Mesenchymal stem cell (in vitro differentiated cells and primary cell): ENCODE measurements around the gene MSI2.

Experiments used
- DNase-seq: peaks from one replicate; pipeline ENCODE4 v3.0.0-alpha.2; 2013
- H2AFZ ChIP-seq: one replicate; pipeline ENCODE4 v1.6.1; 2013; ENCODE audit warnings: low read depth, mild to moderate bottlenecking, control low read depth, inconsistent platforms, low read length, moderate library complexity
- H2AK5ac ChIP-seq: 2 replicates; pipeline ENCODE4 v1.6.1; 2013; ENCODE audit warnings: low read length, moderate library complexity, mild to moderate bottlenecking, inconsistent platforms; ENCODE audit not compliant: severe bottlenecking
- H2BK120ac ChIP-seq: one replicate; pipeline ENCODE4 v1.6.1; 2013; ENCODE audit warnings: low read depth, mild to moderate bottlenecking, inconsistent platforms, low read length, moderate library complexity
- H2BK12ac ChIP-seq, 2 experiments: one replicate each; pipeline ENCODE4 v1.6.1; 2013; ENCODE audit warnings: inconsistent platforms in 2 of 2, low read length in 2 of 2, mild to moderate bottlenecking in 2 of 2, moderate library complexity in 2 of 2, control low read depth in 1 of 2
- H2BK15ac ChIP-seq: one replicate; pipeline ENCODE4 v1.6.1; 2013; ENCODE audit warnings: mild to moderate bottlenecking, low read depth, inconsistent platforms; ENCODE audit not compliant: poor library complexity, severe bottlenecking
- H2BK5ac ChIP-seq: 2 replicates; pipeline ENCODE4 v1.6.1; 2013; ENCODE audit warnings: low read depth, mild to moderate bottlenecking, low read length, control low read depth, inconsistent platforms; ENCODE audit not compliant: poor library complexity, severe bottlenecking
- H3K14ac ChIP-seq, 2 experiments: one replicate each; pipeline ENCODE4 v1.6.1; 2013; ENCODE audit warnings: inconsistent platforms in 2 of 2, low read length in 2 of 2, control low read depth in 1 of 2, mild to moderate bottlenecking in 1 of 2, moderate library complexity in 1 of 2
- H3K18ac ChIP-seq, 2 experiments: one replicate each; pipeline ENCODE4 v1.6.1; 2013; ENCODE audit warnings: inconsistent platforms in 2 of 2, low read length in 2 of 2, control low read depth in 1 of 2, low read depth in 1 of 2, mild to moderate bottlenecking in 1 of 2
- H3K23ac ChIP-seq, 2 experiments: one replicate each; pipeline ENCODE4 v1.6.1; 2013; ENCODE audit warnings: inconsistent platforms in 2 of 2, low read length in 2 of 2, mild to moderate bottlenecking in 2 of 2, moderate library complexity in 2 of 2, control low read depth in 1 of 2
- H3K27ac ChIP-seq: 2 replicates; pipeline ENCODE4 v1.5.1; 2013; ENCODE audit warnings: mild to moderate bottlenecking, moderate library complexity, low read length, control low read depth, inconsistent platforms; ENCODE audit not compliant: poor library complexity, severe bottlenecking
- H3K27me3 ChIP-seq, 2 experiments: 2 replicates each; pipeline versions ENCODE4 v1.6.1 to v1.7.0; 2013; ENCODE audit warnings: low read length in 2 of 2, mild to moderate bottlenecking in 2 of 2, moderate library complexity in 2 of 2, control low read depth in 1 of 2, inconsistent platforms in 1 of 2; ENCODE audit not compliant: control insufficient read depth in 1 of 2, insufficient read depth in 1 of 2
- H3K36me3 ChIP-seq, 2 experiments: 2 replicates each; pipeline versions ENCODE4 v1.6.1 to v1.7.0; 2013; ENCODE audit warnings: low read length in 2 of 2, control low read depth in 1 of 2, inconsistent platforms in 1 of 2, low read depth in 1 of 2, mild to moderate bottlenecking in 1 of 2; ENCODE audit not compliant: insufficient read depth in 2 of 2, control insufficient read depth in 1 of 2
- H3K4ac ChIP-seq, 2 experiments: one replicate each; pipeline ENCODE4 v1.6.1; 2013; ENCODE audit warnings: inconsistent platforms in 2 of 2, low read length in 2 of 2, mild to moderate bottlenecking in 2 of 2, moderate library complexity in 2 of 2, control low read depth in 1 of 2, low read depth in 1 of 2
- H3K4me1 ChIP-seq: 2 replicates; pipeline ENCODE4 v1.6.1; 2013; ENCODE audit warnings: low read depth, low read length, control low read depth; ENCODE audit not compliant: control insufficient read depth, insufficient read depth
- H3K4me2 ChIP-seq: 2 replicates; pipeline ENCODE4 v1.6.1; 2013; ENCODE audit warnings: low read length, mild to moderate bottlenecking, inconsistent platforms; ENCODE audit not compliant: poor library complexity, severe bottlenecking
- H3K4me3 ChIP-seq, 2 experiments: 2 replicates each; pipeline versions ENCODE4 v1.5.1 to v1.7.0; 2013; ENCODE audit warnings: low read length in 2 of 2, mild to moderate bottlenecking in 2 of 2, control low read depth in 1 of 2, low read depth in 1 of 2; ENCODE audit not compliant: insufficient read depth in 1 of 2
- H3K79me1 ChIP-seq: replicated peaks from 2 replicates; pipeline ENCODE4 v1.6.1; 2013; ENCODE audit warnings: mild to moderate bottlenecking, control low read depth, low read length, inconsistent platforms; ENCODE audit not compliant: poor library complexity, severe bottlenecking
- H3K9ac ChIP-seq: 2 replicates; pipeline ENCODE4 v1.7.0; 2013; ENCODE audit warnings: mild to moderate bottlenecking, low read length, moderate library complexity
- H3K9me3 ChIP-seq: 2 replicates; pipeline ENCODE4 v1.7.0; 2013; ENCODE audit warnings: mild to moderate bottlenecking, low read length; ENCODE audit not compliant: control insufficient read depth
- H4K8ac ChIP-seq: one replicate; pipeline ENCODE4 v1.6.1; 2013; ENCODE audit warnings: inconsistent platforms, mild to moderate bottlenecking, low read length, moderate library complexity
- H4K91ac ChIP-seq: one replicate; pipeline ENCODE4 v1.6.1; 2013; ENCODE audit warnings: mild to moderate bottlenecking, low read length, inconsistent platforms
- WGBS: methylation state at CpG from one replicate; pipeline ENCODE4 v1.1.7; 2013; ENCODE audit warnings: mixed read lengths; 5-methylcytosine and 5-hydroxymethylcytosine counted together

Gene MSI2

GRCh38 chr17:57552114-57552624, 295.8 kb downstream of the MSI2 start:
- H4K8ac ChIP-seq: no peak overlapping the region
- H3K23ac ChIP-seq: no peak overlapping the region
- no peak overlapping the region for H2BK5ac ChIP-seq
- H3K9me3 ChIP-seq: no peaks in the 10 kb centered on the region
- WGBS: 65% methylated on average over 11 of the region's 11 CpGs
- no peaks in the 10 kb centered on the region for H3K36me3 ChIP-seq
- H3K14ac ChIP-seq: no peak overlapping the region
- H3K18ac ChIP-seq: peak overlapping the region in 1 of 2 experiments; percentile 55
- DNase-seq: peak; percentile 57
- H2BK12ac ChIP-seq: peak overlapping the region; percentile 4 to 6
- no peak overlapping the region for H3K4me3 ChIP-seq
- H3K4ac ChIP-seq: peak overlapping the region in 1 of 2 experiments; percentile 22
- peaks cover 0 to 67% of the 10 kb centered on the region in 2 experiments for H3K27me3 ChIP-seq
- H3K4me2 ChIP-seq: no peak overlapping the region
- H2BK15ac ChIP-seq: no peak overlapping the region
- no peak overlapping the region for H3K27ac ChIP-seq
- H3K4me1 ChIP-seq: peaks cover 22% of the 10 kb centered on the region
- no peak overlapping the region for H2AK5ac ChIP-seq
- no peak overlapping the region for H2BK120ac ChIP-seq
- H3K9ac ChIP-seq: no peak overlapping the region
- H3K79me1 ChIP-seq: peaks cover 22% of the 10 kb centered on the region
- H2AFZ ChIP-seq: no peak overlapping the region
- peak overlapping the region; percentile 43 for H4K91ac ChIP-seq

GRCh38 chr17:57553526-57553925, 297.2 kb downstream of the MSI2 start:
- no peak overlapping the region for H3K18ac ChIP-seq
- no peaks in the 10 kb centered on the region for H3K9me3 ChIP-seq
- H3K4me2 ChIP-seq: no peak overlapping the region
- peaks cover 22% of the 10 kb centered on the region for H3K79me1 ChIP-seq
- no peak overlapping the region for H3K27ac ChIP-seq
- H3K9ac ChIP-seq: peak overlapping the region; percentile 78
- H2BK15ac ChIP-seq: no peak overlapping the region
- no peak overlapping the region for H2BK120ac ChIP-seq
- H3K27me3 ChIP-seq: peaks cover 0 to 71% of the 10 kb centered on the region in 2 experiments
- no peak overlapping the region for H2BK12ac ChIP-seq
- no peak overlapping the region for H4K8ac ChIP-seq
- no peak overlapping the region for H3K4ac ChIP-seq
- peak; percentile 91 for DNase-seq
- 8% methylated on average over 12 of the region's 12 CpGs for WGBS
- no peak overlapping the region for H2AK5ac ChIP-seq
- peak overlapping the region in 1 of 2 experiments; percentile 14 for H3K4me3 ChIP-seq
- H3K36me3 ChIP-seq: no peaks in the 10 kb centered on the region
- peaks cover 24% of the 10 kb centered on the region for H3K4me1 ChIP-seq
- H3K23ac ChIP-seq: no peak overlapping the region
- H2AFZ ChIP-seq: no peak overlapping the region
- no peak overlapping the region for H2BK5ac ChIP-seq
- H3K14ac ChIP-seq: no peak overlapping the region
- no peak overlapping the region for H4K91ac ChIP-seq

GRCh38 chr17:57553991-57554825, 297.9 kb downstream of the MSI2 start:
- peak overlapping the region; percentile 78 for H3K9ac ChIP-seq
- H2AK5ac ChIP-seq: no peak overlapping the region
- H2BK15ac ChIP-seq: no peak overlapping the region
- peak overlapping the region in 1 of 2 experiments; percentile 63 for H3K4ac ChIP-seq
- peaks cover 0 to under 1% of the 10 kb centered on the region in 2 experiments for H3K36me3 ChIP-seq
- no peak overlapping the region for H3K23ac ChIP-seq
- H3K27me3 ChIP-seq: peaks cover 0 to 75% of the 10 kb centered on the region in 2 experiments
- H3K27ac ChIP-seq: no peak overlapping the region
- no peak overlapping the region for H2AFZ ChIP-seq
- peak overlapping the region in 1 of 2 experiments; percentile 78 for H2BK12ac ChIP-seq
- H3K14ac ChIP-seq: no peak overlapping the region
- H3K79me1 ChIP-seq: peaks cover 25% of the 10 kb centered on the region
- H3K4me1 ChIP-seq: peaks cover 24% of the 10 kb centered on the region
- no peaks in the 10 kb centered on the region for H3K9me3 ChIP-seq
- no peak overlapping the region for H4K8ac ChIP-seq
- DNase-seq: peak; percentile 94
- no peak overlapping the region for H2BK120ac ChIP-seq
- 21% methylated on average over 14 of the region's 14 CpGs for WGBS
- no peak overlapping the region for H3K4me2 ChIP-seq
- H2BK5ac ChIP-seq: no peak overlapping the region
- peak overlapping the region; percentile 66 for H4K91ac ChIP-seq
- H3K4me3 ChIP-seq: peak overlapping the region in 1 of 2 experiments; percentile 14
- H3K18ac ChIP-seq: peak overlapping the region; percentile 37 to 47
